SH-SY5Y (cell line): Measurements from ENCODE around the gene BPIFB4.

Experiments used
- GATA2 ChIP-seq: IDR thresholded peaks from 2 replicates; pipeline ENCODE4 v1.6.1; 2011; ENCODE audit warnings: mild to moderate bottlenecking, low read depth, low read length
- GATA3 ChIP-seq: IDR thresholded peaks from 2 replicates; pipeline ENCODE4 v1.6.1; 2011; ENCODE audit warnings: low read depth, mild to moderate bottlenecking, low read length, moderate library complexity

GRCh38 chr20:33137195-33137594, 57.8 kb downstream of the BPIFB4 start:
- no peak for TF ChIP-seq GATA2
- TF ChIP-seq GATA3 = no peak
